Naive thymus-derived CD4-positive, alpha-beta T cell (primary cell): ENCODE measurements around the gene JAK1. TPM values are rescaled to one million over a fixed set of nuclear protein-coding genes. Genes with fewer than 3 reads are reported as not detected.

Experiments used
- ATAC-seq: fragments of 150-1000 bp; cut with Tn5 transposase; 2 replicates; pipeline ENCODE4 v1.10.0; 2021; ENCODE audit warnings: mild to moderate bottlenecking, moderate library complexity
- CTCF ChIA-PET: fragments of 350-600 bp; sonication (Branson Sonifier 250); formaldehyde crosslinking; loops from one replicate; lab custom pipeline; 2021; ENCODE audit warnings: antibody characterized with exemption; lab: Charles Lee
- POLR2A ChIA-PET: fragments of 350-600 bp; sonication (Branson Sonifier 250); formaldehyde crosslinking; loops from one replicate; lab custom pipeline; 2021; ENCODE audit warnings: antibody characterized with exemption, inconsistent platforms; lab: Charles Lee
- DNase-seq, 9 donors: peaks; one replicate each; pipeline versions ENCODE4 v3.0.0 to v3.0.0-alpha.2; 2020 to 2022; ENCODE audit warnings: mixed read lengths in 1 of 9
- H3K27ac ChIP-seq: one replicate; pipeline ENCODE4 v1.7.0; 2013; ENCODE audit warnings: mild to moderate bottlenecking, low read depth, low read length, moderate library complexity
- H3K27me3 ChIP-seq, 2 donors: one replicate each; pipeline ENCODE4 v1.7.0; 2013; ENCODE audit warnings: low read length in 2 of 2, mild to moderate bottlenecking in 2 of 2, moderate library complexity in 2 of 2; ENCODE audit not compliant: control insufficient read depth in 2 of 2, insufficient read depth in 2 of 2
- H3K36me3 ChIP-seq, 3 experiments: 1 replicate in 2 of 3; 2 replicates in 1 of 3; pipeline ENCODE4 v1.7.0; 2013; ENCODE audit warnings: low read length in 3 of 3, mild to moderate bottlenecking in 3 of 3, moderate library complexity in 1 of 3; ENCODE audit not compliant: insufficient read depth in 3 of 3, control insufficient read depth in 2 of 3
- H3K4me1 ChIP-seq, 2 donors: one replicate each; pipeline ENCODE4 v1.7.0; 2013; ENCODE audit warnings: low read length in 2 of 2, mild to moderate bottlenecking in 2 of 2, moderate library complexity in 1 of 2; ENCODE audit not compliant: control insufficient read depth in 2 of 2, insufficient read depth in 2 of 2
- H3K4me3 ChIP-seq: 2 replicates; pipeline ENCODE4 v1.7.0; 2013; ENCODE audit warnings: mild to moderate bottlenecking, low read length
- H3K9me3 ChIP-seq, 3 experiments: 1 replicate in 2 of 3; 2 replicates in 1 of 3; pipeline ENCODE4 v1.7.0; 2013; ENCODE audit warnings: low read length in 3 of 3; ENCODE audit not compliant: control insufficient read depth in 2 of 3
- H3K27ac Mint-ChIP-seq, 9 donors: one replicate each; pipeline ENCODE4 v1.8.0; 2020 to 2022; ENCODE audit warnings: mixed read lengths in 9 of 9, mild to moderate bottlenecking in 8 of 9, moderate library complexity in 5 of 9, inconsistent platforms in 2 of 9
- H3K27me3 Mint-ChIP-seq, 5 donors: one replicate each; pipeline ENCODE4 v1.8.0; 2021 to 2022; ENCODE audit warnings: mixed read lengths in 5 of 5, mild to moderate bottlenecking in 1 of 5
- H3K36me3 Mint-ChIP-seq, 5 donors: one replicate each; pipeline ENCODE4 v1.8.0; 2020 to 2022; ENCODE audit warnings: mixed read lengths in 5 of 5, mild to moderate bottlenecking in 3 of 5, inconsistent platforms in 1 of 5
- H3K4me1 Mint-ChIP-seq, 7 donors: one replicate each; pipeline ENCODE4 v1.8.0; 2020 to 2022; ENCODE audit warnings: mixed read lengths in 7 of 7, mild to moderate bottlenecking in 3 of 7, inconsistent platforms in 1 of 7
- H3K4me3 Mint-ChIP-seq, 10 donors: one replicate each; pipeline ENCODE4 v1.8.0; 2020 to 2022; ENCODE audit warnings: mild to moderate bottlenecking in 10 of 10, mixed read lengths in 10 of 10, moderate library complexity in 6 of 10, inconsistent platforms in 2 of 10
- H3K9me3 Mint-ChIP-seq, 11 donors: one replicate each; pipeline ENCODE4 v1.8.0; 2020 to 2022; ENCODE audit warnings: mixed read lengths in 11 of 11, mild to moderate bottlenecking in 4 of 11, inconsistent platforms in 1 of 11, moderate library complexity in 1 of 11
- intact Hi-C, 2 donors: fragments of 100-400 bp; cut with micrococcal nuclease; formaldehyde crosslinking; loops; one replicate each; pipeline ENCODE4 v1.15.1; 2023
- polyA plus RNA-seq, 2 donors: library from polyadenylated mRNA; unstranded; fragments of 300-500 nt; fragmentation: Illumina TruSeq; gene quantifications; one replicate each; pipeline ENCODE4 v1.2.3, GENCODE V29; 2021
- total RNA-seq, 6 experiments: library from RNA in 5 of 6; stranded (reverse) in 5 of 6; gene quantifications; 1 replicate in 5 of 6; 2 replicates in 1 of 6; pipeline ENCODE4 v1.2.3 and lab custom pipeline; 2021 to 2026

The JAK1 gene
- total and polyA plus RNA-seq, 7 experiments from 2014 or later, result 197 to 365 (median 265) TPM

GRCh38 chr1:64929221-64929620, 37.1 kb downstream of the JAK1 start:
- no peaks in the 10 kb centered on the region for H3K9me3 ChIP-seq
- ChIA-PET POLR2A (interaction anchor here (1.5 kb wide), 1 partner anchor 37 kb away, joined by 7 read pairs; the partner anchor contains the start of gene JAK1), CTCF (no interaction called here)
- H3K27ac Mint-ChIP-seq, result peak overlapping the region in 7 of 9 donors; percentile 4 to 69 (median 52)
- no peaks in the 10 kb centered on the region for H3K27me3 ChIP-seq
- H3K27ac ChIP-seq, result no peak overlapping the region
- intact Hi-C loops, result loop anchor here in 1 of 2 donors (2.0 to 5.0 kb wide), 4 partner anchors 18 to 37 kb away; no protein-coding TSS in a partner anchor
- H3K4me3 ChIP-seq, result no peak overlapping the region
- peaks cover 0 to 5% (median 0%) of the 10 kb centered on the region in 3 experiments for H3K36me3 ChIP-seq
- H3K36me3 Mint-ChIP-seq, result peaks cover 0 to 38% (median 23%) of the 10 kb centered on the region in 5 donors
- peaks cover 66 to 95% (median 89%) of the 10 kb centered on the region in 7 donors for H3K4me1 Mint-ChIP-seq
- H3K4me1 ChIP-seq, result peaks cover 54 to 56% of the 10 kb centered on the region in 2 donors
- H3K4me3 Mint-ChIP-seq, result peak overlapping the region in 6 of 10 donors; percentile 23 to 63 (median 40)
- ATAC-seq (no peak), DNase-seq (no peak)
- H3K9me3 Mint-ChIP-seq, result peaks cover 0 to 7% (median 3%) of the 10 kb centered on the region in 11 donors
- no peaks in the 10 kb centered on the region for H3K27me3 Mint-ChIP-seq

DNA sequence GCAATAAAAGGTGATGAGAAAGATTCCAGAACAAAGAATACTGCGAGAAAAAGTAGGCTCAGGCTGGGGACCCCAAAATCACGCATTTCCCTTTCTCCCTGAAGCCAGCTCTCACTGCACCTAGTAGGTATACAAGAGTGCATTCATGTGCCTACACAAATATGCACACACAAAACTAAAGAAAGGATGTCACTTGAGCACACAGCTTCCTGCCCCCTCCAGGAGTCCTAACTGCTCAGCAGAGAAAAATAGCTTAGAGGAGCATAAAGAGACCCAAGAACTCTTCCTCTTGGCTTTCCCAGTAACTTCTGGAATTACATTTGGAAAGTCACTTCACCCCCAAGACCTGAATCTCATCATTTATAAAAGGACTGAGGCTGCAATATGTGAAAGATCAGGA, 38.0 kb downstream of the JAK1 start:
- Histone ChIP-seq H3K4me1 (peaks cover 53 to 57% of the 10 kb centered on the region in 2 donors), H3K36me3 (peaks cover 0 to 5% (median 0%) of the 10 kb centered on the region in 3 experiments), H3K27me3 (no peaks in the 10 kb centered on the region), H3K4me3 (no peak overlapping the region), H3K27ac (no peak overlapping the region), H3K9me3 (no peaks in the 10 kb centered on the region)
- H3K36me3 Mint-ChIP-seq, result peaks cover 0 to 38% (median 20%) of the 10 kb centered on the region in 5 donors
- peak overlapping the region in 8 of 9 donors; percentile 17 to 73 (median 41) for H3K27ac Mint-ChIP-seq
- ChIA-PET CTCF (no interaction called here), POLR2A (interaction anchor here (0.7 to 1.5 kb wide), 3 partner anchors 38 to 198 kb away, joined by 4 to 7 read pairs (median 5); partner anchors contain the start of gene JAK1)
- DNase-seq, result no peak
- H3K27me3 Mint-ChIP-seq, result no peaks in the 10 kb centered on the region
- no peak for ATAC-seq
- peak overlapping the region in 9 of 10 donors; percentile 22 to 66 (median 57) for H3K4me3 Mint-ChIP-seq
- H3K4me1 Mint-ChIP-seq, result peaks cover 63 to 95% (median 89%) of the 10 kb centered on the region in 7 donors
- intact Hi-C loops, result loop anchor here in 1 of 2 donors (2.0 to 5.0 kb wide), 4 partner anchors 18 to 36 kb away; no protein-coding TSS in a partner anchor
- H3K9me3 Mint-ChIP-seq, result peaks cover 0 to 7% (median 3%) of the 10 kb centered on the region in 11 donors

DNA sequence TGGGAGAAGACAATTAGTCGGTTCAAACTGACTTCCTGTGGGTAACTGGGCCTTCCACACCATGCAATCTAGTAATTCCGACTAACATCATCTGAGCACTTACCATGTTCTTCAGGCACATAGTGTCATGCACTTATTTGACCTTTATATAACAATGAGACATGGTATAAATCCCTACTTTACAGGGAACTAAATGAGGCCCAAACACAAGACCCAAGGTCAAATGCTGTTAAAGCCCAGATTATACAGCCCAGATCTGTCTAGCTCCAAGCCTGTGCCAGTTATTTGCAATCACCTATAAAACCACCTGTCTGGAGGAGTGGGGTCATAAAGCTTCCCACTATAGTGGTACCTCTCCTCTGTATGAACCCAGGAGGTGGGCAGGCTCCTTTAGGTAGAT, 40.8 kb downstream of the JAK1 start:
- H3K27me3 ChIP-seq, result no peaks in the 10 kb centered on the region
- Mint-ChIP-seq H3K4me1 (peaks cover 80 to 100% (median 100%) of the 10 kb centered on the region in 7 donors), H3K4me3 (peak overlapping the region in 8 of 10 donors; percentile 1 to 61 (median 43)), H3K27ac (peak overlapping the region in 7 of 9 donors; percentile 23 to 69 (median 52)), H3K9me3 (peaks cover 0 to 7% (median 2%) of the 10 kb centered on the region in 11 donors), H3K36me3 (peaks cover 0 to 29% (median 9%) of the 10 kb centered on the region in 5 donors), H3K27me3 (no peaks in the 10 kb centered on the region)
- ChIA-PET POLR2A (no interaction called here), CTCF (no interaction called here)
- intact Hi-C loops, result loop anchor here in 1 of 2 donors (1.0 to 5.0 kb wide), 3 partner anchors 8 to 33 kb away; no protein-coding TSS in a partner anchor
- peaks cover 74 to 76% of the 10 kb centered on the region in 2 donors for H3K4me1 ChIP-seq
- H3K36me3 ChIP-seq, result peaks cover 0 to 5% (median 0%) of the 10 kb centered on the region in 3 experiments
- H3K4me3 ChIP-seq, result no peak overlapping the region
- DNase-seq, result no peak
- ATAC-seq, result no peak
- H3K27ac ChIP-seq, result no peak overlapping the region
- H3K9me3 ChIP-seq, result no peaks in the 10 kb centered on the region

DNA sequence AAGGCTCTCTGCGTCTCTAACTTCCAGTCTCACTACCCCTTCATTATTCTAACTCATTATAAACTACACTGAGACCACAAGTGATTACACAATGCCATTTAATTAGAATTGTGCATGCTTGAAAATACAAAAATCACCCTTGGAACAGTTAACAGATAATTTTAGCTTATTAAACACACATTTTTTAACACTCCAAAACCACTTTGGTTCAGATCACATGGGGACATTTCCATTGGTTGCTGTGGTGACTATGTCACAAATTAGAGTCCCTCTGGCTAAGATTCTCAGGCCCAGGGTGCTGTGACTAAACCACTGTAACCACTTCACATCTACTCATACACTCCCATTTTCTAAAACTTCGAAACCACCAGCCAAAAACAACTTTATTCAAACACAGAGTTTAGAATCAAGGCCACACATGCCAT, 43.0 kb downstream of the JAK1 start:
- no peaks in the 10 kb centered on the region for H3K27me3 Mint-ChIP-seq
- ChIA-PET POLR2A (interaction anchor here (1.0 to 1.5 kb wide), 3 partner anchors 12 to 46 kb away, joined by 3 to 4 read pairs (median 3); no protein-coding TSS in a partner anchor), CTCF (no interaction called here)
- intact Hi-C loops, result loop anchor here in 1 of 2 donors (2.0 to 5.0 kb wide), 3 partner anchors 15 to 61 kb away; partner anchors contain the start of gene JAK1
- no peaks in the 10 kb centered on the region for H3K9me3 Mint-ChIP-seq
- H3K27ac Mint-ChIP-seq, result peak overlapping the region; percentile 16 to 86 (median 69)
- peak overlapping the region; percentile 9 for H3K27ac ChIP-seq
- peaks cover 74 to 75% of the 10 kb centered on the region in 2 donors for H3K4me1 ChIP-seq
- DNase-seq (no peak), ATAC-seq (peak; percentile 70)
- H3K36me3 Mint-ChIP-seq, result peaks cover 0 to 22% (median 5%) of the 10 kb centered on the region in 5 donors
- peaks cover 79 to 100% (median 96%) of the 10 kb centered on the region in 7 donors for H3K4me1 Mint-ChIP-seq
- no peaks in the 10 kb centered on the region for H3K9me3 ChIP-seq
- peak overlapping the region; percentile 35 to 74 (median 62) for H3K4me3 Mint-ChIP-seq
- H3K4me3 ChIP-seq, result no peak overlapping the region
- H3K36me3 ChIP-seq, result peaks cover 0 to 5% (median 0%) of the 10 kb centered on the region in 3 experiments
- no peaks in the 10 kb centered on the region for H3K27me3 ChIP-seq

DNA sequence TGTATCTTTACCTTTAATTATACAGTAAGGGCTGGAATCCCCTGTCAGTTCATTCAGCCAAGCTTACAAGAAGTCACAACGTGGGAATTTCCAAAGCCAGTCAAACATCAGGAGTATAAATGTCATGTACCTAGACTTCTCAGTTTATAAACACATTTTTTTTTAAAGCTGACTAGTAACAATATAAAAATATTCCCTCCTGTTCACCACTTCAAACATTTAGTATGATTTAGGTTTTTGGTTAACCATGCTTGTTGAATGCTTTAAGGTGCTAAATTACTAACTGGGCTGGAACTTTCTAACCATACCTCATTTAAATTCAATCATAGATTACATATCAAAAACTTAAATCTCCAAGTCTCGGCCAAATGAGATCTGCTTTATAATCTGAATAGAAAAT, 44.0 kb downstream of the JAK1 start:
- Histone ChIP-seq H3K4me1 (peaks cover 74% of the 10 kb centered on the region in 2 donors), H3K27me3 (no peaks in the 10 kb centered on the region), H3K27ac (peak overlapping the region; percentile 9), H3K4me3 (no peak overlapping the region), H3K9me3 (no peaks in the 10 kb centered on the region), H3K36me3 (peaks cover 0 to 5% (median 0%) of the 10 kb centered on the region in 3 experiments)
- ChIA-PET CTCF (interaction anchor here (0.6 to 0.8 kb wide), 2 partner anchors 48 to 141 kb away, joined by 3 read pairs; no protein-coding TSS in a partner anchor), POLR2A (interaction anchor here (0.7 to 1.3 kb wide), 3 partner anchors 11 to 127 kb away, joined by 3 read pairs; no protein-coding TSS in a partner anchor)
- no peaks in the 10 kb centered on the region for H3K9me3 Mint-ChIP-seq
- peaks cover 0 to 22% (median 5%) of the 10 kb centered on the region in 5 donors for H3K36me3 Mint-ChIP-seq
- intact Hi-C loops, result loop anchor here (1.0 to 5.0 kb wide), 4 partner anchors 16 to 60 kb away; partner anchors contain the start of gene JAK1 (in 1 of the 2)
- DNase-seq, result peak in 2 of 9 donors; percentile 18 to 49
- peak overlapping the region in 8 of 10 donors; percentile 50 to 70 (median 62) for H3K4me3 Mint-ChIP-seq
- ATAC-seq, result peak; percentile 52
- peaks cover 78 to 100% (median 96%) of the 10 kb centered on the region in 7 donors for H3K4me1 Mint-ChIP-seq
- H3K27ac Mint-ChIP-seq, result peak overlapping the region in 8 of 9 donors; percentile 15 to 83 (median 46)
- H3K27me3 Mint-ChIP-seq, result no peaks in the 10 kb centered on the region

- Histone ChIP-seq H3K27me3 (no peaks in the 10 kb centered on the region), H3K27ac (no peak overlapping the region), H3K4me1 (peaks cover 74 to 75% of the 10 kb centered on the region in 2 donors), H3K36me3 (peaks cover 0 to 2% (median 0%) of the 10 kb centered on the region in 3 experiments), H3K4me3 (no peak overlapping the region), H3K9me3 (no peaks in the 10 kb centered on the region)
- CTCF ChIA-PET, result interaction anchor here (0.8 kb wide), 1 partner anchor 47 kb away, joined by 3 read pairs; no protein-coding TSS in a partner anchor
- H3K27me3 Mint-ChIP-seq, result no peaks in the 10 kb centered on the region
- H3K36me3 Mint-ChIP-seq, result peaks cover 0 to 17% (median 1%) of the 10 kb centered on the region in 5 donors
- intact Hi-C loops, result loop anchor here (1.0 to 5.0 kb wide), 5 partner anchors 17 to 59 kb away; partner anchors contain the start of gene JAK1 (in 1 of the 2)
- no peak for DNase-seq
- ATAC-seq, result no peak
- peak overlapping the region in 8 of 10 donors; percentile 2 to 70 (median 56) for H3K4me3 Mint-ChIP-seq
- peaks cover 78 to 100% (median 96%) of the 10 kb centered on the region in 7 donors for H3K4me1 Mint-ChIP-seq
- POLR2A ChIA-PET, result no interaction called here
- no peaks in the 10 kb centered on the region for H3K9me3 Mint-ChIP-seq
- peak overlapping the region; percentile 9 to 88 (median 63) for H3K27ac Mint-ChIP-seq
Measured at GRCh38 chr1:64921771-64922170, 44.6 kb downstream of the JAK1 start.
